ENCODE data around the gene CSMD2. TPM values are rescaled to one million over a fixed set of nuclear protein-coding genes. Genes with fewer than 3 reads are reported as not detected.

Gene CSMD2
- total RNA-seq, 4 donors from 2014 or later = 0.09 to 0.20 TPM; not detected in 2

GRCh38 chr1:33797849-33798248, 367.2 kb downstream of the CSMD2 start:
- in situ Hi-C loops (cut with MboI; ENCODE audit: low sequenced_read_pairs in 4 of 4) = no loop called here
- TF ChIP-seq POLR2A (IDR thresholded peaks at IDR 0.05) (no peak), CTCF (IDR thresholded peaks at IDR 0.05 in 4 of 5, conservative IDR thresholded peaks at IDR 0.05 in 1 of 5) (no peak)
- Histone ChIP-seq H3K9me3 (no peaks in the 10 kb centered on the region), H3K4me3 (no peak overlapping the region), H3K36me3 (no peaks in the 10 kb centered on the region), H3K27me3 (no peaks in the 10 kb centered on the region), H3K4me1 (no peaks in the 10 kb centered on the region), H3K27ac (no peak overlapping the region)
- DNase-seq = no peak
- ATAC-seq = no peak
- intact Hi-C loops (cut with DNase I; ENCODE audit: low total_unique reads) = no loop called here

GRCh38 chr1:33792651-33793050, 372.4 kb downstream of the CSMD2 start:
- Histone ChIP-seq H3K27me3 (no peaks in the 10 kb centered on the region), H3K27ac (no peak overlapping the region), H3K4me1 (no peaks in the 10 kb centered on the region), H3K36me3 (no peaks in the 10 kb centered on the region), H3K9me3 (no peaks in the 10 kb centered on the region), H3K4me3 (no peak overlapping the region)
- no peak for ATAC-seq
- in situ Hi-C loops (cut with MboI; ENCODE audit: low sequenced_read_pairs in 4 of 4) = no loop called here
- TF ChIP-seq POLR2A (IDR thresholded peaks at IDR 0.05) = no peak
- TF ChIP-seq CTCF (IDR thresholded peaks at IDR 0.05 in 4 of 5, conservative IDR thresholded peaks at IDR 0.05 in 1 of 5) = no peak
- intact Hi-C loops (cut with DNase I; ENCODE audit: low total_unique reads) = no loop called here
- DNase-seq = no peak

- Histone ChIP-seq H3K4me1 (no peaks in the 10 kb centered on the region), H3K27me3 (no peaks in the 10 kb centered on the region), H3K4me3 (no peak overlapping the region), H3K9me3 (no peaks in the 10 kb centered on the region), H3K36me3 (no peaks in the 10 kb centered on the region), H3K27ac (no peak overlapping the region)
- ATAC-seq = no peak
- no peak for DNase-seq
- intact Hi-C loops (cut with DNase I; ENCODE audit: low total_unique reads) (no loop called here), in situ Hi-C loops (cut with MboI; ENCODE audit: low sequenced_read_pairs in 4 of 4) (no loop called here)
- TF ChIP-seq CTCF (IDR thresholded peaks at IDR 0.05 in 4 of 5, conservative IDR thresholded peaks at IDR 0.05 in 1 of 5) = no peak
- no peak for TF ChIP-seq POLR2A (IDR thresholded peaks at IDR 0.05)
These were observed 372.8 kb downstream of the CSMD2 start for GRCh38 chr1:33792216-33792615.

- no peaks in the 10 kb centered on the region for H3K4me1 ChIP-seq
- no peaks in the 10 kb centered on the region for H3K36me3 ChIP-seq
- H3K4me3 ChIP-seq = no peak overlapping the region
- H3K27ac ChIP-seq = no peak overlapping the region
- no peaks in the 10 kb centered on the region for H3K9me3 ChIP-seq
- in situ Hi-C loops (cut with MboI; ENCODE audit: low sequenced_read_pairs in 4 of 4) = no loop called here
- no peak for TF ChIP-seq CTCF (IDR thresholded peaks at IDR 0.05 in 4 of 5, conservative IDR thresholded peaks at IDR 0.05 in 1 of 5)
- no peak for TF ChIP-seq POLR2A (IDR thresholded peaks at IDR 0.05)
- no peak for DNase-seq
- H3K27me3 ChIP-seq = no peaks in the 10 kb centered on the region
- intact Hi-C loops (cut with DNase I; ENCODE audit: low total_unique reads) = no loop called here
- ATAC-seq = no peak
These were observed 373.8 kb downstream of the CSMD2 start for GRCh38 chr1:33791251-33791650.

GRCh38 chr1:33790577-33790976, 374.5 kb downstream of the CSMD2 start:
- TF ChIP-seq CTCF (IDR thresholded peaks at IDR 0.05 in 4 of 5, conservative IDR thresholded peaks at IDR 0.05 in 1 of 5) (no peak), POLR2A (IDR thresholded peaks at IDR 0.05) (no peak)
- H3K36me3 ChIP-seq = no peaks in the 10 kb centered on the region
- intact Hi-C loops (cut with DNase I; ENCODE audit: low total_unique reads) (no loop called here), in situ Hi-C loops (cut with MboI; ENCODE audit: low sequenced_read_pairs in 4 of 4) (no loop called here)
- no peak overlapping the region for H3K4me3 ChIP-seq
- H3K27ac ChIP-seq = no peak overlapping the region
- ATAC-seq = no peak
- no peaks in the 10 kb centered on the region for H3K27me3 ChIP-seq
- no peaks in the 10 kb centered on the region for H3K4me1 ChIP-seq
- H3K9me3 ChIP-seq = no peaks in the 10 kb centered on the region
- no peak for DNase-seq

Measured in gastrocnemius medialis (tissue), 4 donors.